Measurements from ENCODE around the gene IFNAR1.

The IFNAR1 gene

GRCh38 chr21:33291686-33292085 is 33.1 kb upstream of the IFNAR1 start:
- Histone ChIP-seq H3K36me3 (ENCODE audit: control insufficient read depth, insufficient read depth, low read length) (peaks cover 56% of the 10 kb centered on the region), H3K9me3 (ENCODE audit: control insufficient read depth, low read length) (no peaks in the 10 kb centered on the region), H3K4me1 (ENCODE audit: control insufficient read depth, insufficient read depth, low read length, poor library complexity, severe bottlenecking) (no peaks in the 10 kb centered on the region), H3K27me3 (replicated peaks; ENCODE audit: control insufficient read depth, insufficient read depth, low read length, poor library complexity, severe bottlenecking) (no peaks in the 10 kb centered on the region), H3K27ac (ENCODE audit: insufficient read depth, low read length, poor library complexity, severe bottlenecking) (no peak overlapping the region), H3K4me3 (ENCODE audit: insufficient read depth, low read depth, low read length, poor library complexity, severe bottlenecking) (no peak overlapping the region)
- no peak for DNase-seq

- Histone ChIP-seq H3K27ac (ENCODE audit: insufficient read depth, low read length, poor library complexity, severe bottlenecking) (no peak overlapping the region), H3K9me3 (ENCODE audit: control insufficient read depth, low read length) (no peaks in the 10 kb centered on the region), H3K36me3 (ENCODE audit: control insufficient read depth, insufficient read depth, low read length) (peaks cover 53% of the 10 kb centered on the region), H3K27me3 (replicated peaks; ENCODE audit: control insufficient read depth, insufficient read depth, low read length, poor library complexity, severe bottlenecking) (no peaks in the 10 kb centered on the region), H3K4me1 (ENCODE audit: control insufficient read depth, insufficient read depth, low read length, poor library complexity, severe bottlenecking) (no peaks in the 10 kb centered on the region), H3K4me3 (ENCODE audit: insufficient read depth, low read depth, low read length, poor library complexity, severe bottlenecking) (no peak overlapping the region)
- DNase-seq = no peak
Measured at GRCh38 chr21:33292724-33293123, 32.0 kb upstream of the IFNAR1 start.

GRCh38 chr21:33293136-33293535 is 31.6 kb upstream of the IFNAR1 start:
- Histone ChIP-seq H3K4me1 (ENCODE audit: control insufficient read depth, insufficient read depth, low read length, poor library complexity, severe bottlenecking) (no peaks in the 10 kb centered on the region), H3K36me3 (ENCODE audit: control insufficient read depth, insufficient read depth, low read length) (peaks cover 50% of the 10 kb centered on the region), H3K9me3 (ENCODE audit: control insufficient read depth, low read length) (no peaks in the 10 kb centered on the region), H3K4me3 (ENCODE audit: insufficient read depth, low read depth, low read length, poor library complexity, severe bottlenecking) (no peak overlapping the region), H3K27ac (ENCODE audit: insufficient read depth, low read length, poor library complexity, severe bottlenecking) (no peak overlapping the region), H3K27me3 (replicated peaks; ENCODE audit: control insufficient read depth, insufficient read depth, low read length, poor library complexity, severe bottlenecking) (no peaks in the 10 kb centered on the region)
- no peak for DNase-seq

GRCh38 chr21:33293811-33294216 is 31.0 kb upstream of the IFNAR1 start:
- no peak for DNase-seq
- Histone ChIP-seq H3K27ac (ENCODE audit: insufficient read depth, low read length, poor library complexity, severe bottlenecking) (no peak overlapping the region), H3K27me3 (replicated peaks; ENCODE audit: control insufficient read depth, insufficient read depth, low read length, poor library complexity, severe bottlenecking) (no peaks in the 10 kb centered on the region), H3K36me3 (ENCODE audit: control insufficient read depth, insufficient read depth, low read length) (peaks cover 44% of the 10 kb centered on the region), H3K4me3 (ENCODE audit: insufficient read depth, low read depth, low read length, poor library complexity, severe bottlenecking) (no peak overlapping the region), H3K4me1 (ENCODE audit: control insufficient read depth, insufficient read depth, low read length, poor library complexity, severe bottlenecking) (peaks cover under 1% of the 10 kb centered on the region), H3K9me3 (ENCODE audit: control insufficient read depth, low read length) (no peaks in the 10 kb centered on the region)

- Histone ChIP-seq H3K4me1 (ENCODE audit: control insufficient read depth, insufficient read depth, low read length, poor library complexity, severe bottlenecking) (peaks cover 20% of the 10 kb centered on the region), H3K4me3 (ENCODE audit: insufficient read depth, low read depth, low read length, poor library complexity, severe bottlenecking) (no peak overlapping the region), H3K27ac (ENCODE audit: insufficient read depth, low read length, poor library complexity, severe bottlenecking) (no peak overlapping the region), H3K36me3 (ENCODE audit: control insufficient read depth, insufficient read depth, low read length) (peaks cover 29% of the 10 kb centered on the region), H3K9me3 (ENCODE audit: control insufficient read depth, low read length) (no peaks in the 10 kb centered on the region), H3K27me3 (replicated peaks; ENCODE audit: control insufficient read depth, insufficient read depth, low read length, poor library complexity, severe bottlenecking) (no peaks in the 10 kb centered on the region)
- DNase-seq = no peak
Measured at GRCh38 chr21:33296156-33296555, 28.6 kb upstream of the IFNAR1 start.

GRCh38 chr21:33299181-33299752 is 25.5 kb upstream of the IFNAR1 start:
- Histone ChIP-seq H3K27ac (ENCODE audit: insufficient read depth, low read length, poor library complexity, severe bottlenecking) (peak overlapping the region; percentile 1), H3K9me3 (ENCODE audit: control insufficient read depth, low read length) (no peaks in the 10 kb centered on the region), H3K4me3 (ENCODE audit: insufficient read depth, low read depth, low read length, poor library complexity, severe bottlenecking) (no peak overlapping the region), H3K27me3 (replicated peaks; ENCODE audit: control insufficient read depth, insufficient read depth, low read length, poor library complexity, severe bottlenecking) (no peaks in the 10 kb centered on the region), H3K36me3 (ENCODE audit: control insufficient read depth, insufficient read depth, low read length) (peaks cover 11% of the 10 kb centered on the region), H3K4me1 (ENCODE audit: control insufficient read depth, insufficient read depth, low read length, poor library complexity, severe bottlenecking) (peaks cover 29% of the 10 kb centered on the region)
- no peak for DNase-seq

- Histone ChIP-seq H3K4me1 (ENCODE audit: control insufficient read depth, insufficient read depth, low read length, poor library complexity, severe bottlenecking) (peaks cover 29% of the 10 kb centered on the region), H3K27me3 (replicated peaks; ENCODE audit: control insufficient read depth, insufficient read depth, low read length, poor library complexity, severe bottlenecking) (no peaks in the 10 kb centered on the region), H3K4me3 (ENCODE audit: insufficient read depth, low read depth, low read length, poor library complexity, severe bottlenecking) (no peak overlapping the region), H3K27ac (ENCODE audit: insufficient read depth, low read length, poor library complexity, severe bottlenecking) (no peak overlapping the region), H3K9me3 (ENCODE audit: control insufficient read depth, low read length) (no peaks in the 10 kb centered on the region), H3K36me3 (ENCODE audit: control insufficient read depth, insufficient read depth, low read length) (peaks cover 11% of the 10 kb centered on the region)
- no peak for DNase-seq
Measured at GRCh38 chr21:33300701-33301631, 23.8 kb upstream of the IFNAR1 start.

GRCh38 chr21:33301632-33302002 is 23.2 kb upstream of the IFNAR1 start:
- no peak overlapping the region for H3K27ac ChIP-seq (ENCODE audit: insufficient read depth, low read length, poor library complexity, severe bottlenecking)
- H3K4me1 ChIP-seq (ENCODE audit: control insufficient read depth, insufficient read depth, low read length, poor library complexity, severe bottlenecking) = peaks cover 29% of the 10 kb centered on the region
- H3K4me3 ChIP-seq (ENCODE audit: insufficient read depth, low read depth, low read length, poor library complexity, severe bottlenecking) = no peak overlapping the region

GRCh38 chr21:33302055-33302454 is 22.7 kb upstream of the IFNAR1 start:
- Histone ChIP-seq H3K9me3 (ENCODE audit: control insufficient read depth, low read length) (no peaks in the 10 kb centered on the region), H3K36me3 (ENCODE audit: control insufficient read depth, insufficient read depth, low read length) (peaks cover 8% of the 10 kb centered on the region), H3K4me1 (ENCODE audit: control insufficient read depth, insufficient read depth, low read length, poor library complexity, severe bottlenecking) (peaks cover 29% of the 10 kb centered on the region), H3K4me3 (ENCODE audit: insufficient read depth, low read depth, low read length, poor library complexity, severe bottlenecking) (no peak overlapping the region), H3K27me3 (replicated peaks; ENCODE audit: control insufficient read depth, insufficient read depth, low read length, poor library complexity, severe bottlenecking) (no peaks in the 10 kb centered on the region), H3K27ac (ENCODE audit: insufficient read depth, low read length, poor library complexity, severe bottlenecking) (no peak overlapping the region)
- DNase-seq = no peak

More at GRCh38 chr21:33301632-33302002, 23.2 kb upstream of the IFNAR1 start:
- no peaks in the 10 kb centered on the region for H3K9me3 ChIP-seq (ENCODE audit: control insufficient read depth, low read length)
- no peak for DNase-seq
- no peaks in the 10 kb centered on the region for H3K27me3 ChIP-seq (replicated peaks; ENCODE audit: control insufficient read depth, insufficient read depth, low read length, poor library complexity, severe bottlenecking)
- peaks cover 8% of the 10 kb centered on the region for H3K36me3 ChIP-seq (ENCODE audit: control insufficient read depth, insufficient read depth, low read length)

GRCh38 chr21:33302796-33303195 is 22.0 kb upstream of the IFNAR1 start:
- peaks cover under 1% of the 10 kb centered on the region for H3K36me3 ChIP-seq (ENCODE audit: control insufficient read depth, insufficient read depth, low read length)
- H3K27me3 ChIP-seq (replicated peaks; ENCODE audit: control insufficient read depth, insufficient read depth, low read length, poor library complexity, severe bottlenecking) = no peaks in the 10 kb centered on the region
- DNase-seq = no peak
- H3K4me3 ChIP-seq (ENCODE audit: insufficient read depth, low read depth, low read length, poor library complexity, severe bottlenecking) = no peak overlapping the region
- no peaks in the 10 kb centered on the region for H3K9me3 ChIP-seq (ENCODE audit: control insufficient read depth, low read length)
- no peak overlapping the region for H3K27ac ChIP-seq (ENCODE audit: insufficient read depth, low read length, poor library complexity, severe bottlenecking)
- peaks cover 29% of the 10 kb centered on the region for H3K4me1 ChIP-seq (ENCODE audit: control insufficient read depth, insufficient read depth, low read length, poor library complexity, severe bottlenecking)

Data from effector memory CD4-positive, alpha-beta T cell (primary cell).